Measurements from ENCODE around the gene RAB25.
"Not testable (repeated sequence)": the region's sequence is repeated elsewhere in the genome, so short reads cannot be mapped to it uniquely, and the experiment has no call there.

The RAB25 gene

GRCh38 chr1:156055281-156056048, 5.5 kb upstream of the RAB25 start:
- no peak for DNase-seq

GRCh38 chr1:156056326-156056849, 4.6 kb upstream of the RAB25 start:
- no peak for DNase-seq

GRCh38 chr1:156062189-156062588, 1.2 kb downstream of the RAB25 start:
- DNase-seq, result no peak

- no peak for DNase-seq
Measured at GRCh38 chr1:156063997-156064285, 3.0 kb downstream of the RAB25 start.

DNA sequence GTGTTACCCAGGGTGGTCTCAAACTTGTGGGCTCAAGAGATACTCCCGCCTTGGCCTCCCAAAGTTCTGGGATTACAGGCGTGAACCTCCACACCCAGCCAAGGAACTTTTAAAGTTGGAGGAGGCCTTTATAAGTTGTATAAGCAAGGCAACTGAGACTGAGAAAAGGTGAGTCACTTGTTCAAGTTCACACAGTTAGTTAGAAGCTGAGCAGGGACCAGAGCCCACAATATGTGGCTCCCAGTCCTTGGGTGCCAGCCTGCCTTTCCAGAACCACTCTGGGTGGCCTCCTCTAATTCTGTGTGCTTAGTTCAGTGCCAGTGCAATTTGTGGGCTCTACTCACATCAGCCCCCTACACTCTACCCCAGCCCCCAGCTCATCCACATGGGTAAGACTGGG, 3.7 kb downstream of the RAB25 start:
- DNase-seq, result no peak

DNA sequence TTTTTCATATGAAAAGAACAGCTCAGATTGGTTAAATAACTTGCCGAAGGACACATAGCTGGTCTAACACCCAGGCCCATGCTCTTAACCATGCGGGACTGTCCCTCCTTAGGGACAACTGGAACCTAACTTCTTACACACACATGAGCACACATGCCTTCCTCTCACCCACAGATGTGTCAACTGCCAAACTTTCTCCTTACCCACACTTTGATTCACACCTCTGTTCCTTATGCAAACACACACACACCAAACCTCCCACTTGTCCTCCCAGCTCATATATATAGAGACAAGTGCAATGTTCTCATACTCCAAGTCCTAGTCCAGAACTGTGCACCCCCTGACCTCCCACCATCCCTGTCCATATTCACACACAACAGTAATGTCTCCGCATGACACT, 4.3 kb downstream of the RAB25 start:
- no peak for DNase-seq

DNA sequence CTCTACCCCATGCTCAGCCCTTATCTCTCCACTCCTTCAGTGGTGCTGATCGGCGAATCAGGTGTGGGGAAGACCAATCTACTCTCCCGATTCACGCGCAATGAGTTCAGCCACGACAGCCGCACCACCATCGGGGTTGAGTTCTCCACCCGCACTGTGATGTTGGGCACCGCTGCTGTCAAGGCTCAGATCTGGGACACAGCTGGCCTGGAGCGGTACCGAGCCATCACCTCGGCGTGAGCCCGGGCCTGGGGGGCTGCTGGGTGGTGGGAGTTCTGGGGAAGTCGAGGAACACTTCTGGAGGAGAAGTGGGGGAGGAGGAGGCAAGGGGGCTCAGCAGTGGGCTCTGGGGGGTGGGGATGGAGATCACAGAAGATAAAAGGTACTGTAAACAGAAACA, 4.9 kb downstream of the RAB25 start:
- no peak for DNase-seq

GRCh38 chr1:156067262-156067661, 6.3 kb downstream of the RAB25 start:
- DNase-seq, result no peak

- no peak for DNase-seq
Measured at GRCh38 chr1:156069490-156070455, 8.8 kb downstream of the RAB25 start.

GRCh38 chr1:156070548-156070947, 9.6 kb downstream of the RAB25 start:
- DNase-seq, result no peak

- DNase-seq, result not testable (repeated sequence)
Measured at GRCh38 chr1:156071332-156071816, 10.4 kb downstream of the RAB25 start.

DNA sequence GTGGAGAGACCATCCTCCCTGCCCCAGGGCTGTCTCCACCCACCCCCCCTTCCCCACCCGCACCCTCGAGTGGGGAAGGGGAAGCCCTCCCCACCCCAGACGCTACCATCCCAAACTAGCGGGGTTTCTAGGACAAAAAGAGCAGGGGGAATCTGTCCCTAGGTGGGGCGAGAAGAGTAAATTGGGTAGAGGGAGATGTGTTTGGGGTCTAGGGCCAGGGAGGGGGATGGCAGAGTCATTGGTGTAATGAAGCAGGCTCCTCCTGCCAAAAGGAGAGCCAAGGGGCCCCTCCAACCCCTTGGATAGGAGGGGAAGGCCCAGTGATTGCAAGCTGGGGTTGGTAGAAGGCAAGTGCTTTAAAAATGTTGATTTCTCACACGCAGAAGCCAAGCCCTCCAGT, 11.3 kb downstream of the RAB25 start:
- no peak for DNase-seq

DNA sequence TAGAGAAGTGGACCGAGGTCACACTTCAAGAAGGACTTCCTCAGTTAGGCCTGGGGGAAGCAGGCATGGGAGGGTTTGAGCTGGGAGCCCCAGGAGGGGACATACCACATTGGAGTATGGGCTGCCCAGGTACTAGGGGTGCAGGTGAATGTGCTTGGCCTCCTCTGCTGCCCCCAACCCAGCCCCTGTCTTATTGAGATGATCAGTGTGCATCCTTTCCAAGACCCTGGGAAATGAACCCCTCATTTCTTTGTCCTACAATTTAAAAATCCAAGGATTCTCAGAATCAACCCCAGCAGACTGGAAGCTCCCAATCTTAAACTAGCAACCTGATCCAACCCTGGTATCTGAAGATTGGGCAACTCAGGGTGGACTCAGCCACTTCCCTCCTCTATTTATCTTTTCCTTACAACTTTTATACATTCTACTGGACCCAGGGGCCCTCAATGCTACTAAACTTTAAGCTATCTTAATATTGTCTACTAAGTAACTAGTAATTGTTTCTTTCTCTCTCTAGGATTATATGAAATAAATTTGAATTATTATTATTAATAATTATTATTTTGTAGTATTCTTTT, 12.2 kb downstream of the RAB25 start:
- no peak for DNase-seq

- no peak for DNase-seq
Measured at GRCh38 chr1:156073740-156074139, 12.8 kb downstream of the RAB25 start.

DNA sequence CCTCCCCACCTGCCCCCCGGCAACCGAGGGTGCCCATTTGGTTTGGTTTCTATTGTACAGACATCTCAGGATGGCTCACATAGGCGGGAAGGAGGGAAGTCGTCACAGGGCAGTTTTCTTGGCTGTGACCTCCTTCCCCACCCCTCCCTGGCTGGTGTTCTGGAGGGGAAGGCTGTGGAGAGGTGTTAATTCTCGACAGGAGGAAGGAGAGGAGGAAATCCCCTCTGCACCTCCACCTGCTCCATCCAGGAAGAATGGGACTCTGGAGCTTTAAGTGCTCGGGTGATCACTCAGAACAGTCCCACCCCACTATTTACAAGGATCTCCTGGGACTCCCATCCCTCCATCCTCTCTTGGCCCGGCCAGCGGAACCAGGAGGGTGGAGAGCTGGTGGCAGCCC, 13.7 kb downstream of the RAB25 start:
- DNase-seq, result no peak

DNA sequence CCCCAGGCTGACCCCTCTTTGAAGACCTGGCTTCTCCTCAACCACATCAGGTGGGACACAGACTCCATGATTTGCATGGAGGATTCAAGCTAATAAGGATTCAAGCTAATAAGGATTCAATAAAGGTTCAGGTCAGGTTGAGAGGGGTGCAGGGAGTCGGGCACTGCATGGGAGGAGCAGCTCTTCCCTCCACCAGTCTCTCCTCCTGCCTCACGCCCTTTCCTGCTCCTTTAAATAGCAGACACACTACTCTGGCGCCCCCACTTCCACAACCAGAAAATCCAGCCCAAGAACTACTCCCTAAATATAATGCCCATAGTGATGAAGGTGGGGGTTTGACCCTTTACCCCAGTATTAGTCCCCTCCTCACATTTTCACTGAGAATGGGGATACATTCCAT, 14.2 kb downstream of the RAB25 start:
- DNase-seq, result no peak

DNA sequence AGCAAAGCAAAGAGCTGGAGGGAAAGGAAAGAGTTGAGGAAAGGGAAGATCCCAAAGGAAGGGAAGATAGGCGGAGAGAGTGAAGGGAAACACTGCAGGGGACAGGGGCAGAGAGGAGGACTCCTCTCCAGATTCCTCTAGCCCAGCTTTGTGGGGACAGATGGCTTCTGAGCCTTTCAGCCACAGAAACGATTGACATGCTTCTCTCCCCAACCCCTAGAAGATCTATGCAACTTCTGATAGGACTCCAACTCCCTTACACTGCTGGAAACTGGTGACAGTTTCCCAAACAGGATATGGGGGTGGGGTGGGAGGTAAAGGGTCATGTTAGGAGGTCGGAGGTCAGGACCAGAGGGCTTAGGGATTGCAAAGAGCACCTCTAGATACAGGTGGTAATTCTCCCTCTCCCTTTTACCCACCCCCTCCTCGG, 14.8 kb downstream of the RAB25 start:
- DNase-seq, result no peak

DNA sequence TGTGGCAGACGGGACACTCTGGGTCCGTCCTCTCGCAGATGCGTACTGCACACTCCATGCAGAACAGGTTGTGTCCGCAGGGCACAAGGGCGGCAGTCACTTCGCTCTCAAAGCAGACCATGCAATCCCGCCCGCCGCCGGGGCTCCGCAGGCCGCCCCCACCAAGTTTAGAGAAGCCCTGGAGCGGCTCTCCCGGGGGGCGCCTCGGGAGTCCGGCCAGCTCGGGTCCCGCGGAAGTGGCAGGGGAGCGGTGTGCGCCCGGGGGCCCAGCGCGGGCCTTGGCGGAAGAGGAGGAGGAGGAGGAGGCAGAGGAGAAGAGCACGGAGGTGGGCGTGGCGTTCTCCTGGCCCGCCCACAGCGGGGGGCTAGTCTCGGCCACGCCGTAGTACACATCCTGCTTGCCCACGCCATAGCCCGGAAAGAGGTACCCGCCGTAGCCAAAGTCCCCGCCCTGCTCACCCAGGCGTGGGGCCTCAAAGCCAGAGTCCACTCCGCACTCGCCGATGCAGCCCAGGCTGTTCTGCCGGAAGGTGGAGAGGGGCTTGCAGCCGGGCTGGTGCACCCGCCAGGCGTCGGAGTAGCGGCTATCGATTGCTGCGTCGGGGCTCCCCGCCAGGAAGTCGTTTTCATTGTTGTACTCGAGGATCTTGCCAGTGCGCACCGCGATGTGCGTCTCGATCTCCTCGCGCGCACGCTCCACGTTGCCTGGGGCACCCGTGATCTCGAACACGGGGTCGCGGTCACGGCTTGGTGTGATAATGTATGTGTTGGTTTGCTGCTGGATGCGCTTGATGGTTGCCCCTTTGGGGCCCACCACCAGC, 15.9 kb downstream of the RAB25 start:
- DNase-seq, result no peak

- DNase-seq, result no peak
Measured at GRCh38 chr1:156077430-156077760, 16.4 kb downstream of the RAB25 start.

DNA sequence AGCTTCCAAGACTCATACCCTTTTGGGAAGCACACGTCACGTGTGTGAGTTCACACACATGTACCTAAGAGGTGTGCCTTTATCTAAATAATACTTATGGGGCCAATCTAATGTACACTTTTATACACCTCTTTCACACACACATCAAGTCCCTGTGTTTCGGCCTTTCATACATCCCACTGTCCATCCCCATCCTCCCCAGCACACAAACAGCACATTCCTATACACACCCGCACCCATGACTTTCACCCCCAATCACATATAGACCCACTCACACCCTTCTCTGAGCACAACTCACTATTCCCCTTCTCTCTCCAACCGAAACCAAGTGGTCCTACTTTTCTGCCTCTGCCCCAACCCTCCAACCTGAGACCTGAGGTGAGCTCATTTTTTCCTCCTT, 17.8 kb downstream of the RAB25 start:
- DNase-seq, result no peak

DNA sequence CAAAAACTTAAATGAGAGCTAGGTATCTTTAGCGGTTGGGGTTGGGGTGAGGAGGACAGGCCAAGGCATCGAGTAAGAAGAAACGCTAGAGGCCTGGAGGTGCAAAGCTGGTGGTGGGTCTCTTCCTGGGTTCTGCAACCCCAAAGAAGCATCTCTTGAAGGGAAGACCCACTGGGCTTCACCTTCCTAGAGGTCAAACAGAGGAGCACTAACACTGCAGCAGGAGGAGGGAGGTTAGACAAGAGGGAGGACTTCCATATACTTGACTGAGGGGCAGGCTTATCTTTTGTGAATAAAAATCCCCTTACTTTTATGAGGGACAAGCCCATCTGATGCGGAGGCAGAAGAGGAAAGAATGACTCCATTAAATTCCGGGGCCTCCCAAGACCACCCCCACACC, 18.8 kb downstream of the RAB25 start:
- DNase-seq, result no peak

DNA sequence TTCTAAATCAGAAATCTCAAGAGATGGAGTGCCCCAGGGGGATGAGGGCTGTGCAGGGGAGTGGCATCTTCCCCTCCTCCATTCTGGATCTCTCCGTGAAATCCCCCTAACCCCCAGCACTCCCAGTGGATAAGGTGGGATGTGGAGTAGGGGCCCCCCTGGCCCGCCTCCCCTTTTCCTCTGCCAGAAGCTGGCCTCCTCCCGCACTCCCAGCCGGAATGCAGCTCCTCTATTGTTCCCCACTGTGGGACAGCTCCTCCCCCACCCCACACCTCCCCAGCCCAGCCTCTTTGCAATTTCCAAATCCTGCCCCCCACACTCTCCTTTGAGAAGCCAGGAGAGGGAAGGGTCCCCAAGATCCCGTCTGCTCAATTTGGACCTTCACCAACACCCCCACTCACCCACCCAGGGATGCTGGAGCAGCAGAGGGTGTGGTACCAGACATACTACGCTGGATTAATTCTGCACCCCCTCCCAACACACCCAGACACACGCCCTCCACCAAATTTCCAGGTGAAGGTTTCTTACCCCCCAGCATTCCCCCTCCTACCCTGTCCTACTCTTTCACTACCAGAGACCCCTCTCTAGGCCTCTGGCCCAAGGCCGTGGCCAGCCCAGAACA, 19.4 kb downstream of the RAB25 start:
- DNase-seq, result no peak

All from NCI-H187 treated with DMSO at 0.1 percent for 48 hours (cell line).